Keratinocyte (primary cell): ENCODE data around the gene MCM3AP. TPM values are rescaled to one million over a fixed set of nuclear protein-coding genes. Genes with fewer than 3 reads are reported as not detected.

Experiments used
- DNase-seq: peaks from one replicate; pipeline ENCODE4 v3.0.0-alpha.2; 2011; ENCODE audit warnings: low read depth, missing footprints, low spot score
- FAIRE-seq: peaks from 2 replicates; lab custom pipeline; 2011; peaks lifted over from hg19 to GRCh38; lab: Jason Lieb, UNC
- H2AFZ ChIP-seq: 2 replicates; pipeline ENCODE4 v1.6.0; 2012; ENCODE audit warnings: low read length, control low read depth, inconsistent platforms; ENCODE audit not compliant: control insufficient read depth
- H3K27ac ChIP-seq: 2 replicates; pipeline ENCODE4 v1.5.1; 2011; ENCODE audit warnings: low read length; ENCODE audit not compliant: control insufficient read depth, insufficient read depth
- H3K27me3 ChIP-seq: 3 replicates; pipeline ENCODE4 v1.6.0; 2011; ENCODE audit warnings: low read length; ENCODE audit not compliant: control insufficient read depth, insufficient read depth; ENCODE audit errors: extremely low read depth
- H3K36me3 ChIP-seq, 2 experiments: 2 replicates in 1 of 2; 3 replicates in 1 of 2; pipeline ENCODE4 v1.5.1; 2011; ENCODE audit warnings: low read length in 2 of 2, mild to moderate bottlenecking in 1 of 2; ENCODE audit not compliant: control insufficient read depth in 2 of 2, insufficient read depth in 2 of 2; ENCODE audit errors: extremely low read depth in 1 of 2
- H3K4me1 ChIP-seq: 3 replicates; pipeline ENCODE4 v1.5.1; 2011; ENCODE audit warnings: low read length; ENCODE audit not compliant: control insufficient read depth, insufficient read depth; ENCODE audit errors: extremely low read depth
- H3K4me2 ChIP-seq: 3 replicates; pipeline ENCODE4 v1.6.0; 2011; ENCODE audit warnings: low read depth, low read length; ENCODE audit not compliant: control insufficient read depth, insufficient read depth; ENCODE audit errors: extremely low read depth
- H3K4me3 ChIP-seq, 3 experiments: fragments of 200-600 bp in 1 of 3; sonication (generic) in 1 of 3; 2 replicates in 2 of 3; 3 replicates in 1 of 3; pipeline ENCODE4 v1.5.1; 2011 to 2016; ENCODE audit warnings: low read length in 3 of 3, mild to moderate bottlenecking in 3 of 3, control low read depth in 2 of 3, inconsistent platforms in 1 of 3, low read depth in 1 of 3, mixed read lengths in 1 of 3, mixed run types in 1 of 3, moderate library complexity in 1 of 3; ENCODE audit not compliant: control insufficient read depth in 2 of 3, insufficient read depth in 2 of 3; ENCODE audit errors: extremely low read depth in 1 of 3
- H3K79me2 ChIP-seq: 2 replicates; pipeline ENCODE4 v1.6.0; 2012; ENCODE audit warnings: low read length; ENCODE audit not compliant: control insufficient read depth, insufficient read depth
- H3K9ac ChIP-seq: 3 replicates; pipeline ENCODE4 v1.6.0; 2011; ENCODE audit warnings: low read length; ENCODE audit not compliant: control insufficient read depth, insufficient read depth; ENCODE audit errors: extremely low read depth
- H3K9me1 ChIP-seq: 3 replicates; pipeline ENCODE4 v1.6.0; 2011; ENCODE audit warnings: low read length; ENCODE audit not compliant: control insufficient read depth, insufficient read depth; ENCODE audit errors: extremely low read depth
- H3K9me3 ChIP-seq: 2 replicates; pipeline ENCODE4 v1.5.1; 2012; ENCODE audit warnings: low read depth, low read length; ENCODE audit not compliant: control insufficient read depth
- H4K20me1 ChIP-seq: 3 replicates; pipeline ENCODE4 v1.6.0; 2011; ENCODE audit warnings: low read length; ENCODE audit not compliant: control insufficient read depth, insufficient read depth; ENCODE audit errors: extremely low read depth
- EZH2 ChIP-seq: IDR thresholded peaks from one replicate; pipeline ENCODE4 v1.6.1; 2012; ENCODE audit warnings: inconsistent platforms, mild to moderate bottlenecking, low read length, moderate library complexity
- dilution Hi-C: fragments of 300-500 bp; cut with MboI; formaldehyde crosslinking; loops from one replicate; pipeline ENCODE4 v1.7.0; 2020; ENCODE audit warnings: low sequenced_read_pairs; ENCODE audit not compliant: extremely low pct_ligation_motif_present
- polyA plus RNA-seq, 5 experiments: library from polyadenylated mRNA; depleted of rRNA in 3 of 5; stranded (reverse) in 3 of 5; stranded (forward) in 1 of 5; unstranded in 1 of 5; fragments of >200 nt; gene quantifications; 1 replicate in 1 of 5; 2 replicates in 3 of 5; 3 replicates in 1 of 5; pipeline versions ENCODE4 v1.2.1 to v1.2.3, GENCODE V29; 2011 to 2012; ENCODE audit warnings: missing spikeins in 2 of 5, low read depth in 1 of 5, low replicate concordance in 1 of 5
- TF ChIP-seq, protein P1 (sequence below), 3 experiments: IDR thresholded peaks in 1 of 3; conservative IDR thresholded peaks in 1 of 3; optimal IDR thresholded peaks in 1 of 3; 2 replicates in 2 of 3; 3 replicates in 1 of 3; pipeline versions ENCODE3 to v1.5.1; 2011; ENCODE audit warnings: low read length in 3 of 3, mild to moderate bottlenecking in 3 of 3, moderate library complexity in 2 of 3, control low read depth in 1 of 3, inconsistent platforms in 1 of 3; ENCODE audit not compliant: insufficient read depth in 2 of 3; ENCODE audit errors: extremely low read depth in 1 of 3

Gene MCM3AP
- polyA plus RNA-seq, 1 donor (not counting 4 experiments of a cell fraction or from before 2014, with no cell fraction given): 34.3 TPM

DNA sequence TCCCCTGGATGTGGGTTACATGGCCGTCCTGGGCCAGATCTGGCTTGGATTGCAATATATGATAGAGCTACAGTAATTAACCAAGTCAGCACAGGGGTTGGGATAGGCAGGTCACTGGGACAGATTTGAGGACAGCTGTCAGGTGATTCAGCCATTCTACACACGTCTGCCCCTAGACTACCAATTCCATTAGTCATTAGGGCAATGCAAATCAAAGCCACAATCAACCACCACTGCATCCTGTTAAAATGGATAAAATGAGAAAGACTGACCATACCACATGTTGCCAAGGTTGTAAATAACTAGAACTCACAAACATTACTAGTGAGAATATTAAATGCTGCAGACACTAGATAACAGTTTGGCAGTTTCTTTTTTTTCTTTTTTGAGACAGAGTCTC, 22.2 kb upstream of the MCM3AP start:
- Histone ChIP-seq H3K36me3 (peaks cover 0 to 4% of the 10 kb centered on the region in 2 experiments), H3K4me3 (no peak overlapping the region), H3K4me1 (no peaks in the 10 kb centered on the region), H3K9me3 (no peaks in the 10 kb centered on the region), H3K9me1 (no peaks in the 10 kb centered on the region), H3K27me3 (no peaks in the 10 kb centered on the region), H3K4me2 (no peak overlapping the region), H3K79me2 (no peaks in the 10 kb centered on the region), H3K27ac (no peak overlapping the region), H4K20me1 (no peaks in the 10 kb centered on the region), H2AFZ (no peak overlapping the region), H3K9ac (no peak overlapping the region)
- TF ChIP-seq EZH2: no peak
- TF ChIP-seq, protein P1, sequence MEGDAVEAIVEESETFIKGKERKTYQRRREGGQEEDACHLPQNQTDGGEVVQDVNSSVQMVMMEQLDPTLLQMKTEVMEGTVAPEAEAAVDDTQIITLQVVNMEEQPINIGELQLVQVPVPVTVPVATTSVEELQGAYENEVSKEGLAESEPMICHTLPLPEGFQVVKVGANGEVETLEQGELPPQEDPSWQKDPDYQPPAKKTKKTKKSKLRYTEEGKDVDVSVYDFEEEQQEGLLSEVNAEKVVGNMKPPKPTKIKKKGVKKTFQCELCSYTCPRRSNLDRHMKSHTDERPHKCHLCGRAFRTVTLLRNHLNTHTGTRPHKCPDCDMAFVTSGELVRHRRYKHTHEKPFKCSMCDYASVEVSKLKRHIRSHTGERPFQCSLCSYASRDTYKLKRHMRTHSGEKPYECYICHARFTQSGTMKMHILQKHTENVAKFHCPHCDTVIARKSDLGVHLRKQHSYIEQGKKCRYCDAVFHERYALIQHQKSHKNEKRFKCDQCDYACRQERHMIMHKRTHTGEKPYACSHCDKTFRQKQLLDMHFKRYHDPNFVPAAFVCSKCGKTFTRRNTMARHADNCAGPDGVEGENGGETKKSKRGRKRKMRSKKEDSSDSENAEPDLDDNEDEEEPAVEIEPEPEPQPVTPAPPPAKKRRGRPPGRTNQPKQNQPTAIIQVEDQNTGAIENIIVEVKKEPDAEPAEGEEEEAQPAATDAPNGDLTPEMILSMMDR (optimal IDR thresholded peaks at IDR 0.05 in 1 of 3, IDR thresholded peaks at IDR 0.05 in 1 of 3, conservative IDR thresholded peaks at IDR 0.05 in 1 of 3; ENCODE audit: extremely low read depth in 1 of 3, insufficient read depth in 2 of 3, low read length in 3 of 3): no peak
- DNase-seq (no peak), FAIRE-seq (peak; percentile 43)
- dilution Hi-C loops: no loop called here

DNA sequence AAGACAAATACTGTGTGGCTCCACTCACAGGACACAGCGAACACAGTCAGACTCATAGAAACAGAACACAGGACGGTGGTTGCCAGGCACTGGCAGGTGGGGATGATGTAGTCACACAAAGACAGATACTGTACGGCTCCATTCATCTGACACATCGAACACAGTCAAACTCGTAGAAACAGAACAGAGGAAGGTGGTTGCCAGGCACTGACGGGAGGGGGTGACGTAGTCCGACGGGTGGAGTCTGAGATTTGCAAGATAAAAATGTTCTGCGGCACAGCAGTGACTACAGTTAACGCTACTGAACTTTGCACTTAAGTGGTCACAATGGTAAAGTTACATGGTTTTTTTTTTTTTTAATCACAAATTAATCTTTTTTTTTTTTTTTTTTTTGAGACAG, 19.5 kb upstream of the MCM3AP start:
- Histone ChIP-seq H3K4me1 (no peaks in the 10 kb centered on the region), H3K79me2 (no peaks in the 10 kb centered on the region), H3K36me3 (peaks cover 0 to 4% of the 10 kb centered on the region in 2 experiments), H2AFZ (no peak overlapping the region), H3K9me3 (no peaks in the 10 kb centered on the region), H4K20me1 (no peaks in the 10 kb centered on the region), H3K4me2 (no peak overlapping the region), H3K4me3 (no peak overlapping the region), H3K9ac (no peak overlapping the region), H3K27me3 (no peaks in the 10 kb centered on the region), H3K9me1 (no peaks in the 10 kb centered on the region), H3K27ac (no peak overlapping the region)
- DNase-seq: no peak
- no peak for TF ChIP-seq EZH2
- TF ChIP-seq, protein P1 (optimal IDR thresholded peaks at IDR 0.05 in 1 of 3, IDR thresholded peaks at IDR 0.05 in 1 of 3, conservative IDR thresholded peaks at IDR 0.05 in 1 of 3; ENCODE audit: extremely low read depth in 1 of 3, insufficient read depth in 2 of 3, low read length in 3 of 3): no peak
- dilution Hi-C loops: no loop called here
- no peak for FAIRE-seq
